Endometrial microvascular endothelial cells (primary cell): ENCODE measurements around the gene SLPI. TPM values are rescaled to one million over a fixed set of nuclear protein-coding genes. Genes with fewer than 3 reads are reported as not detected.

Source experiments
- in situ Hi-C: cut with HindIII; loops from 2 replicates; pipeline ENCODE4 v1.10.0; 2017; ENCODE audit warnings: low sequenced_read_pairs, low pct_unique_long_range_greater_than_20kb; ENCODE audit errors: inconsistent ontology term
- total RNA-seq: library from RNA; depleted of rRNA; stranded (reverse); fragments of >200 nt; gene quantifications from one replicate; pipeline ENCODE4 v1.2.3, GENCODE V29; 2015; ENCODE audit errors: inconsistent ontology term

The SLPI gene
- total RNA-seq, 1 donor from 2014 or later: not detected

DNA sequence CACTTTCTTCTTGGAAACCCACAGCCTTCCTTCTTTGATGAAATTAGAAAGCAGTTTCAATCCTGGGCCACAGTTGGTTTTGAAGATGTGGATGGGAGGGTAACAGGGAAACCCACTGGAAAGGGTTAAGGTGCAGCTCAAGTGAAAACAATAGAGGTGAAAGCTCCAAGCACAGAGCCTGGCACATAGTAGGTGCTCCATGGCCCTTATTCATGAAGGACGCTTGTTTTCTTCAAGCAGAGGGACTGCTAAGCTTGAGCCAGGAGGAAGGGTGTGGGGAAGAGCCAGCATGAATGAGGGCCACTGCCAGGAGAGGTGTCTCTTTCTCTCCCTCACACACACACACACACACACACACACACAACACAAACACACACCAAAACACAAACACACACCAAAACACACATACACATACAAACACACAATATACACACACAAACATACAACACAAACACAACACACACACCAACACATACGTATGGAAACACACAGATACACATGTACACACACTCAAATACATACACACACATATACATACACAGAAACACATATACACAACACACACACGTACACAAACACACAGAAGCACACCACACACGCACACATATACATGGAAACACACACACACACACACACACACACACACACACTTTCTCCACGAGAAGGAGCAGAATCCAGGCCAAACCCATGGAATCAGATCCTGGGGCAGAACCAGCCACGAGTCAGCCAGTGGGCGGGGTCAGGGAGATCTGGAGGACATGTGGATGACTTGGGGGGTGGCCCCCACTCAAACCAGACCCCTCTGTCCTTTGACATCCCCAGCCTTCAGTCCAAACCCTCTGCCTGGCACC is 28.6 kb upstream of the SLPI start:
- in situ Hi-C loops: loop anchor here (25.0 kb wide), 1 partner anchor 196 kb away; no protein-coding TSS in a partner anchor

DNA sequence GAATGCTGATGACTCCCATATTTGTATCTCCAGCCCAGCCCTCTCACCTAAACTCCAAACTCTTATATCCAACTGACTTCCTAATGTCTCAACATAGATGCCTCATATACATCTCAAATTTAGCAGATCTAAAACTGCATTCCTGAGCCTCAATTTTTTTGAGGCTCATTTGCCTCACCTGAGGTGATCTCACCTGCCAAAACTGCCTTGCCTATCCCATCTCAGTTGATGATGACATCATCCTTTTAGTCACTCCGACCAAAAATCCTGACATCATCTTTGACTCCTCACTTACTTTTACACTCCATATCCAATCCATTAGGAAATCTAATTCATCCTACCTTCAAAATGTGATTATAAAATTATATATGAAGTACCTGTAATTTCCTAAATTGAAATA is 25.6 kb upstream of the SLPI start:
- in situ Hi-C loops: loop anchor here (25.0 kb wide), 1 partner anchor 193 kb away; no protein-coding TSS in a partner anchor

DNA sequence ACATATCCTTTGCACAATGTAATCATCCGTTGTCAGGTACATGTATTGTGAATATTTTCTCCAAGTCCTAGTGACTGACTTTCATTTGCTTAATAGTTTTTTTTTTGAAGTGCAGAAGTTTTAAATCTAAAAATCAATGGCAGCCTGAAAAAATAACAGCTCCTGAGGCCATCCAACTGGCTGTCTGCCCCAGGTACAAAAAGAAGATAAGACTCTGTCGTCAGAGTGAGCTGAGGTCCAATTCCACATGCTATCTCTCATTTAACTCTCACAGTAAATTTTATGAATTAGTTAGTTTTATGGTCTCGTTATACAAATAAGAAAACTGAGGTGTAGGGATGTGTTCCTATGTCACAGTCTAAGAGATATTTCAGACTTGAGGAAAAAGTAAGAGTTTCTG is 21.0 kb upstream of the SLPI start:
- in situ Hi-C loops: loop anchor here (25.0 kb wide), 1 partner anchor 188 kb away; no protein-coding TSS in a partner anchor

DNA sequence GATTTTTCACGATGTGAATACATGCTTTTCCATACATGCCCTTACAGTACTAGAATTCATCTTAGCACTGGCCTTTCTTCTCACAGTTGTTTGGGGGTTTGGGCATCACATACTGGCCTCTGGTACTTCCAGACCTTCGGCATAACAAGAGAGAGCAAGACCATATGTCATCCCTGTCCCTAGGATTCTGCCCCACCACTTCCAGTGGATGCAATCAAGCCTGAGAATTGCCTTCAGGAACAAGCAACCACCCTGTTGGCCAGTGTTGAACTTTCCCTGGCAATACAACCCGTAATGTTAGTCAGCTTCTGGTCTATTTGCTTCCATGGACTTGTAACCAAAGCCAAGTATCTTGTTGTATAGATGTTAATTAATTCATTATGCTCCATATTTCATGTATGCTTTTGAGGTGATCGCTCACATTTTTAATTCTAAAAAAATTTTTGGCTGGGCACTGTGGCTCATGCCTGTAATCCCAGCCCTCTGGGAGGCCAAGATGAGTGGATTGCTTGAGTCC is 15.4 kb upstream of the SLPI start:
- in situ Hi-C loops: no loop called here

DNA sequence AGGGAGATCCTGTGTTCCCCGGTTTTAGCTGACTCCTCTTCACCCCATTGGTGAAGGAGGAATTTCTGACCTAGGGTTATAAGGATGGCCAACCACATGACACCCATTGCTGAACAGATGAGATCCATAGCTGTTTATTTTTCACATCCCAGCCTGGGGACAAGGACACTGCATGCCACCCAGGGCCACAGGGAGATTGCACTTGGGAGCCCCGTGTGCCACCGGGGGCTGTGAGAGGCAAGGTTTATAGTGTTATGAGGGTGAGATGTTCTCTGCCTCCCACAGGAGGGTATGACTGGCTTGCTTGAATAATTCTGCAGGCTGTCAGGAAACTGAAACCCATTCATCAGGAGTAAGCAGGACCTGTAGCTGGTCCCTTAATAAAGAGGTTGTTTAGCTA is 14.7 kb upstream of the SLPI start:
- in situ Hi-C loops: no loop called here

DNA sequence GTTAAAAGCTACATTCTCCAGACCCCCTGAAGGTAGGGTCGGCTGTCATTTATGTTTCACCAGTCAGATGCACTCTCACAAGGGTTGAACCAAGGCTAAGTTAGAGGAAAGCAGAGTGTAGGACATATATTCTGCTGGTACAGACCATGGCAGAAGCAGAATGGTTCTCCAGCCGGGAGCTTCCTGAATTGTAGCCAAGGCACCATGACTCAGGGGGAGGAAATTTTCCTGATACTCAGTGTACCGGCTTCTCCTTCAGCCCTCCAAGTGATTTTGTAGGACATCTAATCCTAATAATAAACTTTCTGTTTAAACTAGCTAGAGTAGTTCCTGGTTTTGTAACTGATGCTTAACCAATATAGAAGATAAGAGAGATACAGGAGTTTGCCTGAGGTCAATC is 14.2 kb upstream of the SLPI start:
- in situ Hi-C loops: no loop called here

DNA sequence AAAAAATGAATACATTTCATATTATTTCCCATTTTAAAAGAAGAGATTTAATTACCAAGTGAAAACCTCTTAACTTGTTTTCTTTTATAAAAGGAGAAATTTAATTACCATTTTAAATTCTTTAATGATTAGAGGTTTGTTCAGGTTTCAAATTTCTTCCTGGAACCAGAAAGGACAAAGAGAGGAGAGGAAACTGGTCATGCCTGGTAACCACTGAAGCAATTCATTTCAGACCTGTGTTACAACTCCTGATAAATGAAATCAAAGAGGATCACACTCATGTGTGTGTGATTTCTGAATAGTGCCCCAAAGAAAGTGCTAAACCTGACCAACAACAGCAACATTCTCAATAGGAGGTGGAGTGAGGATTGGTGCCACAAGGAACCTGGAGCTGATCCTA is 12.6 kb upstream of the SLPI start:
- in situ Hi-C loops: no loop called here

DNA sequence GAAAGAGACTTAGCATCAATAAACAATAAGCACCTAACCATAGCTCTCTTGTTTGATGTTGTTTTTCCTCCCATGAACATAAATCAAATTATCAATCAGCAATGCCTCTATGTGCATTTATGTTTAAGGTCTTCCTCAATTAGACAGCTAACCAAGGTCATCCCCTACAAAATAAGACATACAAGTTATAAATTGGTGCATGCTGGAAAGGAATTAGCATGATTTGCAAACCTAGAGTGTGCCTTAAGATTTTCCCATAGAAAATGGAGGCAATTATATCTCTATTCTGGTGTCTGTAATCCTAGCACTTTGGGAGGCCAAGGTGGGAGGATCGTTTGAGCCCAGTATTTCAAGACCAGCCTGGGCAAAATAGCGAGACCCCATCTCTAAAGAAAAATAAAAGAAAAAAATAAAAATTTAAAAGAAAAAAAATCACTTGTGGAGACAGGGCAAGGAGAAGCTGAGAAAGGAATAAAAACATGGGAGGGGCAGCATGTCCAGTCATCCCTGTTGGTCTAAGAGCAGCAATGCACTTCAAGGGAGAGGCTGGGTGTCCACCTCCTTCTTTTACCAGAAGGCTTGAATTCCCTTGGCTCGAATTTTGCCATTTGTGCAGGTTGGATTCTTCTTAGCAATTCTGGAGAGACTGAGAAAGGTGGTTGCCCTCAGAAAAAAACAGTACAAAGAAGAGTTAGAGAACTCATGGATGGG is 9.3 kb upstream of the SLPI start:
- in situ Hi-C loops: no loop called here

DNA sequence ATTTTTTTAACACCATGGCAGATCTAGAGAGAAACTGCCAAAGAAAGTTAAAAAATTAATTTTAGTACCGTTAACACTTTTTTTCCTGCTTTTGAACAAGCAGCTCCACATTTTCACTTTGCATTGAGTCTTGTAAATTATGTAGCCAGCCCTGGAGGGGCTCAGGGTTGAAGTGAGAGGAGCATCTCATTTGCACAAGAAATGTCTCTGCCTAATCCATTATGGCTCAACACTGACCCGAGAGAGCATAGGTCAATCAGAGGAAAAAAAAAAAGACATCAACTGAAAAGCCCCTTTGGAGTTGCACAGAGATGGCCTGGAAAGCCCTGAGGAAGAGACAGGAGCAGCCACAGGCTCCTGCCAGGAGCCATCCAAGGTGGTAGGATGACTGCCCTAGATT is 4.3 kb upstream of the SLPI start:
- in situ Hi-C loops: no loop called here

DNA sequence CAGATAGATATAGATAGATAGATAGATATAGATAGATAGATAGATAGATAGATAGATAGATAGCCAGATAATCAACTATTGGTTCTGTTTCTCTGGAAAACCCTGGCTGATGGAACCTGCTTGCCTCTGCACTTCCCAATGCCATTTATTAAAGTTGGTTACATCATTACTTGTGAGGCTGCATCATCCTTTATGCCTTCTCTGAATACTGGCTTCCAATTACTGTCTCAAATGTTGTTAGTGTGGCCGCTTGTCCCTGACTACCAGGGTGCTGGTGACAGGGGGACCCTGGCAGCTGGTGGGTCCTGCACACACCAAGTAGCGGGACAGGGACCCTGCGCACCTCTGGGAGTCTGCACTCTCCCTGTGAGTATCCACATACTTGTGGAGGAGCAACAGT is 3.9 kb upstream of the SLPI start:
- in situ Hi-C loops: no loop called here

DNA sequence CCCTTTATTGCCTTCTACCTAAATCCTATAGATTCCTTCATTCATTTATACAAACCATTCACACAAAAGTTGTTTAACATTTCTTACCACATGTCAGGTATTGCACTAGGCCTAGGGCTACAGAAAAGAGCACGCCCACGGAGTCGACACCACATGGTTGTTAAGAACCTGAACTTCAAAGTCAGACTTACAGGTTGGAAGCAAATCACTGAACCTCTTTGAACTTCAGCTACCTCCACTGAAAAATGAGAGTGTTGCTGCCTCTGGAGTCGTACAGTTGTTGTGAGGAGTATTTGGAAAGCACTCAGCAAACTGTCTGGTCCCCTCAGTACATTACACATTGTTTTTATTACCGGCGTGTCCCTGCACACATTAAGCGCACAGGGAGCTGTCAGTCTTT is 3.3 kb upstream of the SLPI start:
- in situ Hi-C loops: no loop called here

DNA sequence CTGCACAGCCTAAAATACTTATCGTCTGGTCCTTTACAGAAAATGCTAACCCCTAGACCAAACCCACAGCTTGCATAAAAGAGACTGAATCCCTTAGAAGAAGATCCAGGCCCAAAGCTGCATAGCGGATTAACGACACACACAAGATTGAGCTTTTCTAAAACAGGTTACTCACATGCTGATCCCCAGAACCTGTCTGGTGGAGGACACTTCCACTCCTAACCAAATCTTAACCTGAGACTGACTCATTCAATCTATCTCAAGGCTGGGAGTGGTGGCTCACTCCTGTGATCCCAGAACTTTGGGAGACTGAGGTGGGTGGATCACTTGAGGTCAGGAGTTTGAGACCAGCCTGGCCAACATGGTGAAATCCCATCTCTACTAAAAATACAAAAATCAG is 2.8 kb upstream of the SLPI start:
- in situ Hi-C loops: no loop called here

DNA sequence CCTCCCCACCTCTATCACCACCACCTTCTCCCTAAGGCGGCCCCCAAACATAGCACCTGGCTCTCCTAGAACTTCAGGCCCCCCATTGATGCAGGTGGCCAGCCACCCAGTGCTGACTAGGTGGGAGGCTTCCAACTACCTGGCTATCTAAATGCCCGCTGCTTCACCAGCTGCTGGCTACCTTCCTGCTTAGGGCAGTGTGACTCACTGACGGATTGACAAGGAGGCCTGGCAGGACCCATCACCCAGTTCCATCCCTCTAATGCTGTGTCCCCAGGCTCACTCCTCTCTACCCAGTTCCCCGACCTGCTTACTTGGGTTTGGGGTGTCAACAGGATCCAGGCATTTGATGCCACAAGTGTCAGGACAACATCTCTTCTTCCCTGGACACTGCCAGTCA is 1.1 kb downstream of the SLPI start:
- in situ Hi-C loops: no loop called here

DNA sequence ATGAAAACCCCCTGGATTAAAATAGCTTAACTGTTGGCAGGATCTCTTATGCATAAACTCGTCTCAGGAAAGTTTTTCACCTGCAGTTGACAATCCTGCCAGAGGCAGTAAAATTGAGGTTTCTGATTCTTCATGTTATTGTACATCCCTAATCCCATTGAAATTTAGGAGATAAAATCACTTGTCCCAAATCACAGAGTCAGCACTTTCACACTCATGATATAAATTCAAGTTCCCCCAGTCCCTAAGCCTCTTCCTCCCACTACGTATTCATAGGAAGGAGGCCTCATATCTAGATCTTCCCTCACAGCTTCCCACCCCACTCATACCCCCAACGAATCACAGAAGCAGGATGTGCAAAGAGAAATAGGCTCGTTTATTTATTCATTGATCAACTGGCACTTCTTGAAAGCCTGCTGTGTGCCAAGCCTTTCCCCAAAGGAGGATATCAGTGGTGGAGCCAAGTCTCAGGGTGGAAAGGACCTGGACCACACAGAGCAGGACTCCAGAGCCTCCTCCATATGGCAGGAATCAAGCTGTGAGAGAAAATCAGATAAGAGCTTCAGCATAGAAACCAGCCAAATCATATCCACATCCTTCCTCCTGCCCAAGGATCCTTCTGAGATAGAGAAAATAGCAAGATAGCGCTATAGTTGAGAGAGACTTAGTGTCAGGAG is 2.3 kb downstream of the SLPI start:
- in situ Hi-C loops: no loop called here

DNA sequence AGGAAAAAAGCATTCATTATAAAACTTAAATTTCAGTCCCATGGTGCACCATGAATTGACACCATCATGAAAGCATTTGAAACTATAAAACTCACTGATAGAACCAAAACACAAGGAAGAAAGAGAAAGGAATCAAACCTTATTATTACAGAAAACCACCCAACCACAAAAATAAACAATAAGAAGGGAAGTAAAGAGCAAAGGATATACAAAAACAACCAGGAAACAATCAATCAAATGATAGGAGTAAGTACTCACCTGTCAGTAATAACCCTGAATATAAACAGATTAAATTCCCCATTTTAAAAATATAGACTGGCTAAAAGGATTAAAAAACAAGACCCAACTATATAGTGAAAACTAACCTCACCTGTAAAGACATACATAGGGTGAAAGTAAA is 5.8 kb downstream of the SLPI start:
- in situ Hi-C loops: no loop called here

DNA sequence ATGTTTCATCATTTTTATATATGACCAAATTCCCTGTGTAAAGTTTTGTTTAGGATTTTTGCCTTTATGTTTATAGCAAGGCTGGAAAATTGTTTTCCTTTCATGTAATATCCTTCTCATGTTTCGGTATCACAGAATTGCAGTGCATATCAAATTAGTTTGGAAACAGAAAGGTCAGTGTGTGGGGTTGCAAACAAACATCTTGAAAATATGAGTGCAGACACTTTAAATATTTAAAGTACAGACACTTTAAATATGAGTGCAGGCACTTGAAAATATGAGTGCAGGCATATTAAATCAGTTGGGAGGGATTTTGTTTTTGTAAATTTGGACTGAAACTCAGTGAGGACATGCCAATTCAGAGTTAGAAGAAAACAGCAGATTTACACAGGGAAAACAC is 6.5 kb downstream of the SLPI start:
- in situ Hi-C loops: no loop called here

DNA sequence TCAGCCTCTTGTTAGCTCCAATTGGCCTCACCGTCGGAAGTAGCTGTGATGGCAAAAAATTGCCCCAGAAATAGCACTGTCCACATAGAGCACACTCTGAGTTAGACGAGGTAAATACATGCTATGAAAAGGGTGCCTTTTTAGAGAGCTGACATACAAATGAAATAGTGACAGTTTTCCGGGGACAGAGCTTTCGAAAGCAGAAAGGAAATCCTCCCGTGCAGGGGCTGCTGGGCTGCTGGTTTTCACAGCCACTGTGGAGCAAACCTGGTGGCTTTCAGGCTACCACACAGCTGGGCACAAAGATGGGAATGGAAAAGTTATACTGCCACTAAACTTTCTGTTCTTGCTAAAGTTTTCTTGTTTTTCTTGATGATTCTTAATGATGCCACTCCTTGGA is 8.3 kb downstream of the SLPI start:
- in situ Hi-C loops: no loop called here

DNA sequence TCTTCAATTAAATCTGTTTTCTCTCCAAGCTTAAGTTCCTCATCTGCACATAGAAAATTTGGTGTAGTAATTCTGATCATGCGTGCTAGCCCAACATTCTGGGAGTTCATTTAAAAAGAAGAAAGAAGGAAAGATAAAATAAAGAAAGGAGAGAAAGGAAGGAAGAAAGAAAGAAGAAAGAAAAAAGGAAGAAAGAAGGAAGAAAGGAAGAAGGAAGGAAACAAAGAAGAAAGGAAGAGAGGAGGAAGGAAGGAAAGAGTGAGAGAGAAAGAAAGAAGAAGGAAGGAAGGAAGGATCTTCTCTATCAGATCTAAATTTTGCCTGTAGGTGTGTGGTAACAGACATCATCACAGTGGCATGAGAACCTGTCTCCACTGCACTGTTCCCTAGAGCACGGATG is 16.2 kb downstream of the SLPI start:
- in situ Hi-C loops: no loop called here

DNA sequence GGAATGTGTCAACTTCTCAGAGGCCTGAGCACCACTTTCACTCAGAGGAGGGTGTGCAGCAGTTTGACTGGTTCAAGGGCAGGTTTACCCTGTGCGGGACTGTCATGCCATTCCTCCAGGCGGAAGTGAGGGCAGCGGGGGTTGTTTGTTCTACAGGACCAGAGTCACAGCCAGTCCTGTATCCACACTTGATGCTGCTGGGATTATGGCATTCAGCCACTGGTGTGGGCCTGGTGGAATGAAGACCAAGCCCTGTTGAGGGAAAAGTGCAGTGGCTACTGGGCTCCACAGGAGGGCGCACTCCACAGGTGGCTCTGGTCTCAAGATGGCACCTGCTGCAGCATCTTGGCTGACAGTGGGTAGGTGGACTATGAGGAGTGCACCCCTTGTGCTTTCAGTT is 18.4 kb downstream of the SLPI start:
- in situ Hi-C loops: no loop called here

DNA sequence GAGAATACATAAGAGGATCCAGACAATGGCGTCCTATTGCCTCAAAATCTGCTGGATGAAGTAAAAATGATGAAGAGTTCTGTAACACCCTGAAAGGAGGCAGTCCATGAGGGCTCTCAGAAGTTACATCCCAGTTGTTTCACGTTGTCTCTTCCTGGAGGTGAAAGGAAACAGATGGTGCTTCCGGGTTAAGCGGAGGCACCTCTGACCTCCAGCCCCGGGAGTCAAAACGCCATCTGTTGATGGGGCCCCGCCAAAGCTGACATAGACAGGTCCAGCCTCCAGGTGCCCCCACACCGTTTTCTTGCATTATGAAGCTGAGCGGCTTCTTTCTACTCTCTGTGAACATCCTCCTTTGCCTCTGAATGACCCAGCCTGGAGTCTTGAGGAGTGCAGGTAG is 23.7 kb downstream of the SLPI start:
- in situ Hi-C loops: no loop called here
